Stimulated activated CD8-positive, alpha-beta memory T cell treated with anti-CD3 and anti-CD28 coated beads, Interleukin-2, amount 100 ng/mL, for 1 hour (primary cell): ENCODE data around the gene COA8.
"Not testable (repeated sequence)": the region's sequence is repeated elsewhere in the genome, so short reads cannot be mapped to it uniquely, and the experiment has no call there.

Experiments used
- DNase-seq, 2 donors: peaks; one replicate each; pipeline ENCODE4 v3.0.0-alpha.2; 2020; ENCODE audit warnings: low read depth in 2 of 2

Gene COA8

DNA sequence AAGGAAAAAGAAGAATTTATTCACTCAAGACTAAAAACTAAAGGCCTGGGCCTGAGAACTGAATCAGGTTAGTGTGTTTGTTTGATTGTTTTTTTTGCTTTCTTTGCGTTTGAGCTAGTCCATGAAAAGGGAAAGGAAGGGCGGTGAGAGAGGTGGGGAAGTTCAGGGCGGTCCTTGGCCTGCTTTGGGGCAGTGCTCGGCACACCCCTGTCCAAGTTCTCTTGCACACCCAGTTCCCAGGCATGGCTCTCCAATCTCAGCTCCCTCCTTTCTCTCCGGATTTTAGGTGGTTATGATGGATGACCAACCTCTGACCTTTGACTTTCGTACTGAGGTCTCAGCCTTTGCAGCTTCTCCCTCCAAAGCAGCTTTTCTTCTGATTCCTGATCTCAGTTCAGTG lies 11.3 kb downstream of the COA8 start:
- no peak for DNase-seq

DNA sequence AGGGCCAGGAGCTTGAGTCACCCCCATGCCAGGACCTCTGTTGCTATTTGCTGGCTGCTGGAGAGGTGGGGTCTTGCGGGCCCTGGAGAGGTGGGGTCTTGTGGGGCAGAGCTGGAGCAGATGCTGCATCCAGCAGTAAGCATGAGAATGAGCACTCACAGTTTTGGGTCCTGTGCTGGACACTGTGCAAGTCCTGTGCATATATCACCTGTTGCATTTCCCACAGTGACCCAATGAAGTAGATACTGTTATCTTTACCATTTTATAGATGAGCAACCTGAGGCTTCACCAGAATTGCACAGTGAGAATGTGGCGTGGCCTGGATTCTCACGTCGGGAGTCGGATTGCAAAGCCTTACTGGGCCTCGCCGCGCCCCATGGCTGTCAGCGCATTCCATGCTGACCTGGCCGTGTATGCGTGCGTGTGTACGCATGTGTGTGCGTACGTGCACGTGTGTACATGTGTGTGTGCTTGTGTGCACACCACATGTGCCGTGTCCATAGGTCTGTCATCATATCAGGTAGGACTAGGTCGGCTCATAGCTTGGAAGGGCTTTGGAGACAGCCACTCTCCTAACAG lies 12.0 kb downstream of the COA8 start:
- no peak for DNase-seq

DNA sequence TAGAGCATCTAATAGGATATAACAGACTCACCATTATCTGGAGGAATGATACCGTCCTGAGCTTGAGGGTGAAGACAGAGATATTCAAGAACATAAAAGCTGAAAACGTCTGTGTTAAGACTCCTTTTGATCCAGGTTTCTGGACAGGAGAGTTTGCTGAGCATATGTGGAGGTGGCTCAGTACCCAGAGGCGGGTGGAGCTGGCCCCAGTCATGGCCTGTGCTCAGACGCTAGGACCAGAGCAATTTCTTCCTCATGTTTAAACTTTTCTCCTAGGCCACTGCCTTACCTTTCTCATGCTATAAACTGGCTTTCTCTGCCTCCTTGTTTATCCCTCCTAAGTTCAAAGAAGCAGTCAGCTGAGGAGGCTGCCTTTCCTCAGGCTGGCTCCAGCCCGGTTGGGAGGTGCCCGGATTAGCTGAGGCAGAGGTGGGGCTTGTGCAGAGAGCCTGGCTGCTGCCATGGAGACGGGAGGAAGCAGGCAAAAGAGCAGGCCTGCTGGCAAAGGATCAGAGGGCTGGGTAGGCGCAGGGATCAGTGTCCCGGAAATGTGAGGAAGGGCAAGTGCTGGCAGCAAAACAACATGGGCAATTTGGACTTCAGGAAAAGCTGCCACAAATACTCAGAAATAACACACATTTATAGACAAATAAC lies 13.7 kb downstream of the COA8 start:
- no peak for DNase-seq

DNA sequence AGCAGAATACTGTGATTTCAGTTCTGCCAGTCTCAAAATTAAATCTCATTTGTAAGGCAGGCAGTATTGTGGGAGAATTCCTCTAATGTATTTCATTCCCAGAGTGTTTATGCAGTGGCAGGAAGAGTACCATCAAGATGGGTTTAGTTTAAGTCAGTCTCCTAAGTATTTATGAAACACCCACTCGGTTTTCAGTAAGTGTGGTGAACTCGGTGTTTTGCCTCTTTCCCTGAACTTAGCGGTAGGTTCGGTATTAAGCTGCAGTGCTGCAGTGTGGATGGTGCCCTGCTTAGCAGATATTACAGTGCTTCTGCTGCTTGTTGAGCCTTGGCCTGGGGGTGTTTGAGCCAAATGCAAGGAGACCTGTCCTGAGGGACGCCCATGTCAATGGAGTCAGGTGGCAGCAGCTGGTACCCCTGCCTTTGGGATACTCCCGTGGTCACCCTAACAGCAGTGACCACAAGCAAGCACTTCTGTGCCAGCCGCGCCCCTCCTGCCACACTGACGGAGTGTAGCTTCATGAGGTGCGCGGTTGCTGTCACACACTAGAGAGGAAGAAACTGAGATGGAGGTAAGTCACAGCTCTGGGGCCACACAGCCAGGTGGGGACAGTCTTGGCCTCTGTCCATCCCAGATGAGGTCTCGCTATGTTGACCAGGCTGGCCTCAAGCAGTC lies 15.8 kb downstream of the COA8 start:
- no peak for DNase-seq

DNA sequence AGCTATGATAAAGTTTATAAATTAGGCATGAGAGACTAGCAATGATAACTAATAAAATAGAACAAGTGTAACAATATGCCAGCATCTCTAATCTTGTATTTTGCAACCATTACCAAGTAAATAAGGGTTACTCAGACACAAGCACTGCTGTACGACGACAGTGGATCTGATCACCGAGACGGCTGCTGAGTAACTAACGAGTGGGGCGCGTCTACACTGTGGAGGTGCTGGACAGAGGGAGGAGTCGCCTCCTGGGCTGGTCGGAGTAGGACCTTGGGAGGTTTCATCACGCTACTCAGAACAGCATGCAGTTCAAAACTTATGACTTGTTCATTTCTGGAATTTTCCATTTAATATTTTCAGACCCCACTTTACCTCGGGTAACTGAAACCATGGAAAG lies 18.4 kb downstream of the COA8 start:
- no peak for DNase-seq

DNA sequence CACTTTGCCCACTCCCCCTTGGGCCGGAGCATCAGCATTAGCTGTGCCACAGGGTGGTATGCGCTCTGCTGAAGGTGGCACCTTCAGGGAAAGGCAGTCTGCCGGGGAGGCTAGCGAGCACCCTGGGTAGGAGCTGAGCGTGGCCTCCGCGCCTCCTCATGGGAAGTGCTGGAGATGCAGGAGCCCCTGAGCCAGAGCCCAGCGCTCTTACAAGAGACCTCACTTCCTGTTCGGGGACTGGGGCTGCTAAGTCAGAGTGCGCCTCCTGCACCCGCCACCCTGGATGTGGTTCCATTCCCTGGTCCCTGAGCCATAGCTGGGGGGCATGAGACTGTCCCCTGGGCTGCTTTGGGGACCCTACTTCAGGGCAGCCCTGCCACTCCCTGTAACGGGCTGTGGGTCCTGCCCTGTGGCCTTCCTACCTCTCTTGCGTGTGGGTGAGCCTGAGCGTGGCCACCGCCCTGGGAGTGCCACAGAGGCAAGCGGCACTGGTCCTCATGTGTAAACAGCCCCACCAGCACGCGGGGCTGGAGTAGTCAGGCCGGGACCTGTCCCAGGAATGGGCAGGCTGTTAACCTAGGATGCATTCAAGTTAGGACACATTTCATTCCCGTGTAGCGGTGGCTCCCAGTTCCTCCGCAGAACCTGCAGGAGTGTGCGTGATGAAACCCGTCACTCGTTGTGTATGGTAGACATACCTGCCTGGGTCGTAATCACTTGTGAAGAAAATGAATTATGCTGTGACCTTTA lies 19.4 kb downstream of the COA8 start:
- DNase-seq: no peak

DNA sequence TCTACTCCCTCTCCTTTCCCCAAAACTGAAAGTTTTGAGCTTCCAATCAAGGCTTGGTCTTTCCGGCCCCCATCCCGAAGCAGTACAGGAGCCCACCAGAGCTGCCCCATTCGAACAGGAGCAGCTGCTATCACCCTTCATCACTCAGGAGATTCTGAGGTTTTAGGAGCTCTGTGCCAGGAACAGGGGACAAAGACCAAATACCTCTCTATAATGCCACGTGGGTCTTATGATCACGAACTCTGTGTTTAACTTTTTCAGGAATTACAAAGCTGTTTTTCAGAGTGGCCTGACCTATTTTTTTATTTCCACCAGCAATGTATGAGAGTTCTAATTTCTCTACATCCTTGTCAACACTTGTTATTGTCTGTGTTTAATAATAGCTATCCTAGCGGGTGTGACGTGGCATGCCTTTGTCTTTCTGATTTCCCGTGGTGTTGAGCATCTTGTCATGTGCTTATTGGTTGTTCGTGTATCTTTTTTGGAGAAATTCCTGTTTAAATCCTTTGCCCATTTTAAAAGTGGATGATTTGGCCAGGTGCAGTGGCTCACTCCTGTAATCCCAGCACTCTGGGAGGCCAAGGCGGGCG lies 21.7 kb downstream of the COA8 start:
- DNase-seq: no peak

DNA sequence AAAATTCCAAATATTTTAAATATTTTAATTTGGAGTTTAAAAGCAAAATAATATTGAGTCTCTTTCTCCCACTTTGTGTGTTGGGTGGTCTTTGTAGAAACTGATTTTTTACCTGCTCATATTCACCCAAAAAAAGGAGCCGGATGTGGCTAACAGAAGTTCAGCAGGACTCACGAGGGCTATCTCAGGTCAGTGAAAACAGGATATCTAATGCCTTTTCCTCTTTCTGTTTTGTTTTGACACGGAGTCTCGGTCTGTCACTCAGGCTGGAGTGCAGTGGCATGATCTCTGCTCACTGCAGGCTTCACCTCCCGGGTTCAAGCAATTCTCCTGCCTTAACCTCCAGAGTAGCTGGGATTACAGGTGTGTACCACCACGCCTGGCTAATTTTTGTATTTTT lies 30.8 kb downstream of the COA8 start:
- no peak for DNase-seq

DNA sequence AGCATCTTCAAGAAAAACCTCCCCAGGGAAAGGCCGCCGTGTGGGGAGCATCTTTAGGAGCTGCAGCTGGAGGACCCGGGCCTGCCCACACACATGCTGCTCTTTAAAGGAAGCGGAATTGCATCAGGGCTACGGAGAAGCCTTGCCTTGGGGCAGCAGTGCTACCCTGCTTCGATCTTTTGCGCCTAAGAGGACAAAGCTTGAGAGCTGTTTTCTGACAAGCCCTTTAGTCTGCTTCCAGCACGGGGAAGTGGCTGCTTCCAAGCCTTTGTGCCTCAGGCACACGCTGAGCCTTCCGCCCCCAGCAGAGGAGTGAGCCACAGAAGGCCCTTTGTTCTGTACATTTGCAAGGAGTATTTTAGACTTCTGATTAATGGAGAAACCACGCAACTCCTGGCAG lies 31.5 kb downstream of the COA8 start:
- no peak for DNase-seq

DNA sequence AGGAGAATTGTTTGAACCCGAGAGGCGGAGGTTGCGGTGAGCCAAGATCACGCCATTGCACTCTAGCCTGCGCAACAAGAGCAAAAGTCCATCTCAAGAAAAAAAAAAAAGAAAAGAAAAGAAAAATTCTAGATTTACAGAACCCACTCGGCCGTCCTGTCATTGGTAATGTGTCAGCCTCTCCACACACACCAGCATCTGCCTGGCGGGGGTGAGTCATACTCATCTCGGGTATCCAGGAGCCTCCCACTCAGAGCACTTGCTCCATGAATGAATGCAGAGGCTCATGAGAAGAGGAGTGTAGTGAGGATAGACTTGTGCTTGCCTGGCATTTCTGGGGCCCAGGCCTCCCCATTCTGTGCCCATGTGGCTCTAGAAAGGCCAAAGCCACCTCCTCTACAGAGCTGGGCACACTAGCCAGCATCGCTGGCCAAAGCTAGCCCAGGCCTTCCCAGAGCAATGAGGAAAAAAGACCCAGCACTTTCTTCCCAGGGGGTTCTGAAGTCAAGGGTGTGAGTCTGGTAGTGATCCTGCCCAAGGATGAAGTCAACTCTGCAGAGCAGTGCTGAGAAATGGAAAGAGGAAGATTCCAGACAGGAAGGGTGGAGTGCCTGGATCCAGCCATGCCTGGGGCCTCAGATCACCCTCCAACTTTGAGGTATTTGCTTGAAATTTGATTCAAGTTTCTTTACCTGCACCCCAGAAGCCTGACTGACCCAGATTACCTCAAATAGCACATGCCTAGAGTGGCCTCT lies 35.0 kb downstream of the COA8 start:
- no peak for DNase-seq

DNA sequence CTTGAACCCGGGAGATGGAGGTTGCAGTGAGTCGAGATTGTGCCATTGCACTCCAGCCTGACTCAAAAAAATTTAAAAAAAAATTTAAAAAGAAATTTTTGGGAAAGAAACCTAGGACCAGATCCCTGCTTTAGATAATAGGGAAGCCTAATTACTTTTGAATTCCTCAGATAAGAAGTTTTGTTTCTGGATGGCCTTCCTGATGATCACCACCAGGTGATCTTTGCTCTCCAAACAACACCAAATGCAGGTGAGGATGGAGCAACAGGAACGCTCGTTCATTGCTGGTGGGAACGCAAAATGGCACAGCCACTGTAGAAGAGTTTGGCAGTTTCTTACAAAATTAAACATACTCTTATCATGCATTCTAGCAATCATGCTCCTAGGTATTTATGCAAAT lies 37.7 kb downstream of the COA8 start:
- no peak for DNase-seq

DNA sequence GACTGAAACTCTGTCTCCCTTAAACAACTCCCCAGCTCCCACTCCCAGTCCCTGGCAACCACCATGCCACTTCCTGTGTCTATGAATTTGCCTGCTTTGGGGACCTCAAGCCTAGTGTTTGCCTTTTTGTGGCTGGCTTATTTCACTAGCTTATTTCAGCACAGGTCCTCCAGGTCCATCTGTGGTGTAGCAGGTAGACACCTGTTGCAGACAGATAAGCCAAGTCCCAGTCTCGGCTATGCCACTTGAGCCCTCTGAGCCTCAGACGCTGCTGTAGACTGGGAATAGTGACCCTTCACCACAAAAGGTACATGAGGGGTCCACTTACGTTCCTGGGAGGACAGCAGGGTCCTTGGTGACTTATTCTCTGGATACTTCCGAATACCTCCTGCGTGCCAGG lies 41.9 kb downstream of the COA8 start:
- DNase-seq: no peak

DNA sequence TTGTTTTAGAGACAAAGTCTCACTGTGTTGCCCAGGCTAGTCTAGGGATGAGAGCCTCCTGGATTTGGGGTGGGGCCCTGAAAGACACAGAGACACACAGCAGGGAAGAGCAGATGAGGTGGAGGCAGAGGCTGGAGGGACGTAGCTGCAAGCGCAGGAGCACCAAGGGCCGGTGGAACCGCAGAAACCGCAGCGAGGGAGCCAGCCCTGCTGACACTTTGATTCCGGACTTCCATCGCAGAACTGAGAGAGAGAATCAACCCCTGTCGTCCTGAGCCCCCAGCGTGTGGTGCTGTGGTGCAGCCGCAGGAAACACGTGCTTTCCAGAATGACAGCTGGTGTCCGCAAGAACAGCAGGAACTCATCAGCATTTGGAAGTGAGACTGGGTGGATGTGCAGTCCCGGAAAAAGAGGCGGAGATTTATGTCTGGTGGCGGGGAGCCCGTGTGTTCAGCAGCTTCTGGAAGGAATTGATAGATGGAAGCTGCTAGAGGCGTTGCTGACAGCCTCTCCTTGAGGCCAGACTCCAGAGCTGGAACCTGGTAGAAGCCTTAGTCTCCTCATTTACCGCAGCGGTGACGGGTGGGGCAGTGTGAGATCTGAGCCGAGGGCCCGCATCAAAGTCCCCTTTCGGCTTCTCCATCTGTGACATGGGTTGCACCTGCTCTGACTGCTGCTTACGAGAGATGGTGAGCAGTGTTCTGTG lies 44.4 kb downstream of the COA8 start:
- peak; percentile 24 to 31 for DNase-seq

DNA sequence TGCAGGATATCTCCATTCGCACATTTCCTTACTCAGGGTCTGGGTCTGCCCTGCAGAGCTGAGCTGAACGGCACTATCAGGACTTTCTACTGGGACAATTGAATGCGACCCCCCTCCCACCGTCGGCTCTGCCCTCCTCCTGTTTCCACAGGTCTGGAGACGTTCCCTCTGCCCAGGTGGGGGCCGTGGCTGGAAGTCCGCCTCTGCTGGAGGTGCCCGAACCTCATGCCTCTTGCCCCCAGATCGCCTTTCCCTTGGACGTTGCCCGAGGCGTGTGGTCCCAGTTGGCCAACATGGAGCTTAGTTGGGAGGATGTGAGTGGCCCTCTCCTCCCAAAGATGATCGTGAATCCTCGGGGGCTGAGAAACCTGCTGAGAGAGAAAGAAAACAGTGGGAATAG lies 45.1 kb downstream of the COA8 start:
- DNase-seq: no peak

DNA sequence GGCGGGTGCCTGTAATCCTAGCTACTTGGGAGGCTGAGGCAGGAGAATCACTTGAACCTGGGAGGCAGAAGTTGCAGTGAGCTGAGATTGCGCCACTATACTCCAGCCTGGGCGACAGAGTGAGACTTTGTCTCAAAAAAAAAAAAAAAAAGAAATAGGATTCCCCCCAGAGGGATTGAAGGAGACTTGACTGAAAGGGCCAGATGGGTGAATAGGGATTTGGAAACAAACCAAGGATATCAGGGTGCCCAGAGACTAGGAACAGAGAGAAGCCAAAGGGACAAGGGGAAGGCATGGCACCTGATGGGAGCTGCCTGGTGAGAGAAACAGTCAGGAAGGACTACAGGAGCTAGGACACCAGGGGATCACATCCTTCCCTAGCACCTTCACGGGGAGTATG lies 46.3 kb downstream of the COA8 start:
- not testable (repeated sequence) for DNase-seq

DNA sequence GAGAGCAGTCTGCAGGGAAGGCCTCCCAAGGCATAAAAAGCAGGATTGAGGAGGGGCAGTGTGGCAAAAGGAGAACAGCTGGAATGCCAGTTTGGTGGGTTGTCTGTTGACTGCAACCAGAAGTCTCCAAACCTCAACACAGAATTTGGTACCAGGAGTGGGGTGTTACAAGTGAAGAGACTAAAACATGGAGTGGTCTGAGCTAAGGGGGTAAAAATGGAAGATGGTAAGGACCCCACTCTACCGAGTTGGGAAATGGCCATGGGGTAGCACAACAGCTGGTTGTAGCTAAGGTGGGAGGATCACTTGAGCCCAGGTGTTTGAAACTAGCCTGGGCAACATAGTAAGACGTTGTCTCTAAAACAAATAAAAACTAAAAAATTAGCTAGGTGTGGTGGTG lies 48.5 kb downstream of the COA8 start:
- DNase-seq: no peak

DNA sequence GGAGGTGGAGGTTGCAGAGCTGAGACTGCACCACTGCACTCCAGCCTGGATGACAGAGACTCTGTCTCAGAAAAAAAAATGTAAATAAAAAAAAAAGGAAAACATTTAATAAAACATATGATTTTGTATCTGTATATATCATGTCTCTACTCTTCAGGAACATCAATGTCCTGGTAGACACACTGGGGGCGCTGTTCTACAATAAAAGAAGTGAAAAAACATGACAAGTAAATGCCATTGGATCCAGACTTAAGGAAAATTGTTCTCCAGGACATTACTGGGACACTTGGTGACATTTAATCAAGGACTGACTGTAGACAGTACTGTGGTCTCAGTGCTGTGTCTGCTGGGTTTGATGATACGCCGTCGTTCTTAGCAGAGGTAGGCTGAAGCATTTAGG lies 50.8 kb downstream of the COA8 start:
- DNase-seq: no peak

DNA sequence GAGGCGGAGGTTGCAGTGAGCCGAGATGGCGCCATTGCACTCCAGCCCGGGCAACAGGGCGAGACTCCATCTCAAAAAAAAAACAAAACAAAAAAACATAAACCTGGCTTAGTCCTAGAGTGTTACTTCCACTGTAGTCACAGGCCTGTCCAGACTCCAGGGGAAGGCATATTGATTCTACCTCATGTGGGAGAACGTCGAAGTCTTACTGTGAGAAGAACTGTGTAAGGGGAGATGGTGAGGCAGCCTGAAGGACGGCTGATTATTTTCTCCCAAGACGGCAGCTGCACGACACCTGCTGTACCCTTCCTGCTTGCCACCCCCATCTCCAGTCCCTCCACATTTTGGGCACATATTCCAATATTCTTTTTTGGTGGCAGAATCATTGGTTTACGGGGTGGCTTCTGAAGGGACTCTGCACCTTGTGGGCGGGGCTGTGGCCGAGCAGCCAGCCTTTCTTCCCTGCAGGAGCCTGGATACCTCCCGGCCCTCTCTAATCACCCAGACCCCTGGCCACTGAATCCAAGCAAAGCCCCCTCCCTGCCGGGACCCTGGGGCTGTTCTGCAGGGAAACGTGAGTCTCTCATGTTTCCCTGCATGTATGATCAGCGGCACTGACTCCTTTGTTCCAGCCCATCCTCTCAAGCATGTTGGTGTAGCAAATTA lies 54.0 kb downstream of the COA8 start:
- no peak for DNase-seq

DNA sequence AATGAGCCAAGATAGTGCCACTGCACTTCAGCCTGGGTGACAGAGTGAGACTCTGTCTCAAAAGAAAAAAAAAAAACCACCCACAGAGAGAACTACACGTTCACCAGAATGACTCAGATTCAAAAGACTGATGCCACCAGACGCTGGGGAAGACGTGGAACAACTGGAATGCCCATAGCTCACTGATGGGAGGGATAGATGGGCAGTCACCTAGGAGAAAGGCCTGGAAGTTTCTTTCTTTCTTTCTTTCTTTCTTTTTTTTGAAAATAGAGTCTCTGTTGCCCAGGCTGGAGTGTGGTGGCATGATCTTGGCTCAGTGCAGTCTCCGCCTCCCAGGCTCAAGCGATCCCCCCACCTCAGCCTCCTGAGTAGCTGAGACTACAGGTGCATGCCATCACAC lies 56.3 kb downstream of the COA8 start:
- DNase-seq: no peak

DNA sequence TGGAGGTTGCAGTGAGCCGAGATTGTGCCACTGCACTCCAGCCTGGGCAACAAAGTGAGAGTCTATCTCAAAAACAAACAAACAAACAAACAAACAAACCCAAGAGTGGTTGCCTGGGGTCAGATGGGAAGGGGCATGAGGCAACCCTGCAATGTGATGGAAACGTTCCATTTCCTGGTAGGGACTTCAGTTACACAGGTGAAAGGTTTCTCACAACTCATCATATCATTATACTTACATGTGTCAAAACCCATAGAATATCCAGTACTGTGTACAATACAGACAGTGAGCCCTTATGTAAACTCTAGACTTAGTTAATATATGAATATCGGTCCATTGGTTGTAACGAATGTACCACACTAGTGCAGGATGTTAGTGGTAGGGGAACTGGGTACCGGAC lies 59.1 kb downstream of the COA8 start:
- no peak for DNase-seq

DNA sequence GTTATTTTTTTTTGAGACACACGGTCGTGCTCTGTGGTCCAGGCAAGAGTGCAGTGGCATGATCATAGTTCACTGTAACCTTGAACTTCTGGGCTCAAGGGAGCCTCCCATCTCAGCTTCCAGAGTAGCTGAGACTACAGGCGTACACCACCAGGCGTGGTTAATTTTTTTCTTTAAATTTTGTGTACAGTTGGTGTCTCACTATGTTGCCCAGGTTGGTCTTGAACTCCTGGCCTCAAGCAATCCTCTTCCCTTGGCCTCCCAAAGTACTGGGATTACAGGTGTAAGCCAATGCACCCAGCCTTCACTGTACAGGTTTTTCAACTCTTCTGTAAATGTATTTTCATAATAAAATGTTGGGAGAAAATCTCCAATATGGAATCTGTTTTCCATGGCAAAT lies 60.5 kb downstream of the COA8 start:
- no peak for DNase-seq
